Measurements from ENCODE around the gene AOC3. TPM values are rescaled to one million over a fixed set of nuclear protein-coding genes. Genes with fewer than 3 reads are reported as not detected.

AOC3 gene
- total and polyA plus RNA-seq, 2 of the 13 experiments (the other 11 are each of a cell fraction or from before 2014, with no cell fraction given), result 8.7 to 51.7 TPM

- TF ChIP-seq ZNF24 (IDR thresholded peaks at IDR 0.05) (peak; percentile 56), ZBTB10 (CRISPR knock-in tag; IDR thresholded peaks at IDR 0.05; ENCODE audit: borderline replicate concordance) (no peak), ZFP36 (IDR thresholded peaks at IDR 0.05; ENCODE audit: borderline replicate concordance, low read depth, low read length, partially characterized antibody) (no peak), ZNF747 (CRISPR knock-in tag; IDR thresholded peaks at IDR 0.05; ENCODE audit: borderline replicate concordance) (0 out of 2 replicates have a peak, but pooled peaks have one; percentile 42), ZNF75D (CRISPR knock-in tag; IDR thresholded peaks at IDR 0.05; ENCODE audit: borderline replicate concordance) (no peak), CAMTA2 (CRISPR knock-in tag; IDR thresholded peaks at IDR 0.05; ENCODE audit: borderline replicate concordance) (no peak), CTCF (CRISPR knock-in tag; IDR thresholded peaks at IDR 0.05) (peak; percentile 19; the same call in 1 of the 2 replicates), SP140L (CRISPR knock-in tag; IDR thresholded peaks at IDR 0.05; ENCODE audit: borderline replicate concordance) (no peak; the same call in 1 of the 2 replicates), MEIS2 (CRISPR knock-in tag; IDR thresholded peaks at IDR 0.05) (peak; percentile 56), SP2 (CRISPR knock-in tag; IDR thresholded peaks at IDR 0.05) (no peak), HMGXB4 (CRISPR knock-in tag; IDR thresholded peaks at IDR 0.05; ENCODE audit: borderline replicate concordance in 1 of 2, low read depth in 1 of 2) (peak in 1 of 2 experiments; percentile 63; a peak in 1 of 4 replicates), HNRNPK (IDR thresholded peaks at IDR 0.05; ENCODE audit: low read depth, low read length, poor library complexity, severe bottlenecking) (no peak), RCOR2 (CRISPR knock-in tag; IDR thresholded peaks at IDR 0.05) (peak; percentile 90), ZNF784 (CRISPR knock-in tag; IDR thresholded peaks at IDR 0.05; ENCODE audit: borderline replicate concordance) (no peak), ERF (CRISPR knock-in tag; IDR thresholded peaks at IDR 0.05) (peak; percentile 91), PCBP1 (IDR thresholded peaks at IDR 0.05; ENCODE audit: borderline replicate concordance, low read depth, low read length) (no peak), FOXO1 (CRISPR knock-in tag; IDR thresholded peaks at IDR 0.05) (peak; percentile 92; the same call in 1 of the 2 replicates), LBX2 (CRISPR knock-in tag; IDR thresholded peaks at IDR 0.05; ENCODE audit: borderline replicate concordance) (no peak), PITX1 (CRISPR knock-in tag; IDR thresholded peaks at IDR 0.05) (peak; percentile 49; the same call in 1 of the 2 replicates)
Measured at GRCh38 chr17:42900460-42901331, 49.7 kb downstream of the AOC3 start, which contains the start of gene G6PC1 (continued).

Measured in HepG2 (cell line).